Right renal cortex interstitium (tissue), 3 donors: ENCODE results near the gene CCDC71. TPM values are rescaled to one million over a fixed set of nuclear protein-coding genes. Genes with fewer than 3 reads are reported as not detected.

Experiments
- DNase-seq, 3 donors: peaks; one replicate each; pipeline ENCODE4 v3.0.0-alpha.2; 2013; ENCODE audit warnings: low read depth in 3 of 3, low spot score in 2 of 3
- polyA plus RNA-seq, 3 donors: library from polyadenylated mRNA; unstranded; fragments of 120-200 nt; gene quantifications; one replicate each; pipeline ENCODE4 v1.2.1, GENCODE V29; 2013; ENCODE audit not compliant: insufficient read length in 3 of 3

The CCDC71 gene
- polyA plus RNA-seq, 3 donors, result 24.5 to 25.8 (median 25.7) TPM

DNA sequence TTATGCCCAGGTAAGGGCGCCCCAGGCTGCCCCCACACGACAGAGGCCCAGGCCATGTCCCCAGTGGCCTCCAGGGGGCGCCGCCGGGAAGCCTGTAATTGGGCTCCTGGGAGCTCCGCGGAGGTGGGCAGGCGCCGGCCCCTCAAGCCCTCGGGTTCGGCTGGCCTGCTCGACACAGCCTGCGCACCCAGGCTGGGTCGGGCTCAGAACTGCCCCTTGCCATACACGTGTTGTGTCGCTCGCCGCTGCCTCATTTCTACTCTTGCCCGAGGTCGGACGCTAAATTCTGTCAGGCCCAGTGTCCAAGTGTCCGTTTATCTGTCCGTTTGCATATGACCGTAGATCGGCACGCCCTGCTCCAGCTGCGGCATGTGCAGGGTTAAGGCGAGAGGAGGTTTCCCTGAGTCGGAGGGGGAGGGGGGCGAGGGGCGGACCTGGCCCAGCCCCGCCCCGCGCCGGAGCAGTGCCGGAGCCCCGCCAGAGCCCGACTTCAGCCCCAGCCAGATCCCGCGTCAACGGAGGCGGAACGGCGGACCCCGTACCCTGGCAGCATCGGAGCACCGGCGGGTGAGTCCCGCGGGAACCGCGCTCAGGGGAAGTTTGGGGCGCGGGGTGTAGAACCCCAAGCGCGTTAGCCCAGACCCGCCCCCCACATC, 5.1 kb upstream of the CCDC71 start, which contains the start of gene KLHDC8B:
TSS of gene KLHDC8B (plus strand) at position 480 of the 656 bp plus-strand sequence. CDS start 1,172 bp downstream, outside the sequence.
- DNase-seq, result peak; percentile 76 to 87 (median 79)

DNA sequence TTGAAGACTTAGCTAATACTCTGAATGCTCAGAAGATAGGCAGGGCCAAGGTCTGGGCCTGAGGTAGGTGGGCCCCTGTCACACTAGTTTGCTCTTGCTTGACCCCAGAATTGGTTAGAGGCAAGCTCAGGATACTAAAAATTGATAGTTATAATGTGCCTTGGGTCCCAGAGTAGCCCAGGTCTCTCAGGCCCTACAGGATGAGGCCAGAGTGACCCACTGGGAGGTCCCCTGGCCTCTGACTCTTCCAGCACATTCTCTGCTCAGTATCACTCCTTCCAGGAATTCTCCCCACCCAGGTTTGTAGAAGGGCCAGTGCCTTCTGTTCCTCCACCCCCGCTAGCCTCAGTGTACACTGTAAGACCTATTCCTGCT, 4.6 kb upstream of the CCDC71 start:
- no peak for DNase-seq

DNA sequence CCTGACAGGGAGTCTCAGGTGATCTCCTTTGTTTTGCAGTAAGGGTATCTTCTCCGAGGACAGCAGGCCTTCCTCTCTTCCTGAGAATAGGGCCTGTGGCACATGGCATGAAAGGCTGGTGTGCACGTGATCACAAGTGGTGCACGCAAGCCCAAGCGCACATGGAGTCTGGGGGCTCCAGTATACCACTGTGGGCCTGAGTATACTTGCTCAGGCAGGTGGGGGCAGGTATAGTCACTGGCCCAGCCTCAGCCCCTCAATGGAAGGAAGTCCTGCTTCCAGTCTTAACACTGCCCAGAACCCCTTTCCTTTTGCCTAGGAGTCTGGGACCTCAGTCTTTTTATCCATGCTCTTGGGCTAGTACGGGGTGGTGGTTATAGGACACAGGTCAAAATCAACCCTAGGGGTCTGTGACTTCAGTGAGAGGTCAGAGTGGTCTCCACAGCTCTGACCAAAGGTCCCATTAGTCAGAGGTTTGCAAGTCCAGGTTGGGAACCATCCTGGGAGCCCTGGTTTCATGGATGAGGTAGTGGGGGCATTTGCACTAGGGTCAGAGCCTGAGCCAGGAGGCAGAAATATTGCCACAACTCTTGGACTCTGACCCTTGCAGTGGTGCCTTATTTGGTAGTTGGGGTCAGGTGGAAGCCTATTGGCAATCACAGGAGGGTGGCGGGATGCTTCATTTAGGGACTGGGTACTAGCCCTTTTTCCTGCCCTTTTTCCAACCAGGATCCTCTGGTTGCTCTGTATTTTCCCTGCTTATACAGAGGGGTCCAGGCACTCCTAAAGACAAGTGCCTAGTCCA, 823 bp upstream of the CCDC71 start:
- DNase-seq, result no peak

DNA sequence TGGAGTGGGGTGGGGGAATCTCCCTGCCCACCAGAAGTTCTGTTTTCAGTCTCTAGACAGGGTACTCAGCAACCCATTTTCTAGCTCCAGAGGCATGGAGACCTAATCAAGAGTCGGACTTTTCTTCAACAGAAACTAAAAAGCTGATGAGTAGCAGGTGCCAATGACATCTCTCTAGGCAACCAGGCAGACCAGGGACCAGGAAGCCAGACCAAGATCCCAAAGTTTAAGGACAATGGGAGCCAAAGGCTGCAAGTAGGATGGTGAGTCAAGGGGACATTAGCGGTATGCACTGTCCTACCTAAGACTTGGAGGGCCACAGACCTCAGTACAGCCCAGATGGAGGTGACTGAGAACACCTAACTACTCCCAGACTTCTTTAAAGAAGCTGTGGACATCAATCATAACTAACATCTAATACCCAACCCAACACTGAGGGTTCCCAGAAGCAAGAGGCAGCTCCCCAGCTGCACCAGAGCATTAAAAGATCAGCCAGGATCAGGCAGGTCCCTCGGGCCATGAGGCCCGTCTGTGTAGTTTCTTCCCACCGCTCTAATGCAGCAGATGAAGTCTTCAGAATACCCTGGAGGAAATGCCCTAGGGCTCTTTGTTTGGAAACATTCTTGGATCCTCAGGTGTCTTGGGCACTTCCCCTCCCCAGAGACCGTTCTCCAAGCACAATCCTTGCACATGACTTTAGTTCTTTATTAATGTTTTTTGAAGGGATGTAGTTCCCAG, 979 bp downstream of the CCDC71 start:
- DNase-seq, result no peak

DNA sequence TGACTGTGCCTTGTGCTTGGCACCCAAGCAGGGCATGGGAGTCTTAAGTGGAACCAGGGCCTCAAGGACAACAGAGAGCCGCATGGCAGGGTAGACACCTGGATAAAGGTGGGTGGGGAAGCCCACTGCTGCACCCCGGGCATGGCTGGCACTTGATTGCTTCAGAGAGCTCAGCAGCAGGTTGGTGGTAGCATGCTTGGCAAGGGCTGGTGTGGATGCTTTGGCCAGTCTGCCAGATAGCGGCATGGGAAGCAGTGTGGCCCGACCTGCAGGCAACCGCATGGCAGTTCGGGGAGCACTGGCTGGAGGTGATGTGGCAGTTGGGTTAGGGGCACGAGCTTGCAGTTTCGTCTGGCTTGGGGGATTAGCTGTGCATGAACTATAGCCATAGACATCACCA, 2.5 kb downstream of the CCDC71 start:
- no peak for DNase-seq

DNA sequence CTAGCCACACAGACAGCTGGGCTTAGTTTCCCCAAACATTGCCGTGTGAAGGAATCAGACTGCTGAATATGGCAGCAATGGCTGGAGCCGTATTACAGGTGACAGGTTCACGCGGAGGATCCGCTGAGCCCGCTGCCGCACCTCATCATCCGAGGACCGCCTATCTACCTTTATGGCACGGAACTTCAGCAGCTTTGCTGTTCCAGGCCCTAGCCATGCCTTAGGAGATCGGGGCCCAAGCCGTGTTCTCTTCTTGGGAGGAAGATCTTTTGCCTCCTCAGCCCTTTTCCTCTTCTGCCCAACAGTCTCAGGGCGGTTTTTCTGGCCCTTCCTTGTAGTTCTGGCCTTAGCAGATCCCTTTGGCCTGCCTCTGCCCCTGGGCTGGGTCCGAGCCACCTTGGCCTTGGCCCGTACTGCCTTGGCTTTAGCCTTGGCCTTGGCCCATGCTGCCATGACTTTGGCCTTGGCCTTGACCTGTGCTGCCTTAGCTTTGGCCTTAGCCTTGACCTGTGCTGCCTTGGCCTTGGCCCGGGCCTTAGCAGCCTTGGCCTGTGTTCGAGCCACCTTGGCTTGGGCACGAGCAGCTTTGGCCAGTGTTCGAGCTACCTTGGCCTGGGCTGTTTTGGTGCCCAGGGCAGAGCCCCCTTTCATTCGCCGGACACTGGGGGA, 3.2 kb downstream of the CCDC71 start:
- DNase-seq, result no peak

DNA sequence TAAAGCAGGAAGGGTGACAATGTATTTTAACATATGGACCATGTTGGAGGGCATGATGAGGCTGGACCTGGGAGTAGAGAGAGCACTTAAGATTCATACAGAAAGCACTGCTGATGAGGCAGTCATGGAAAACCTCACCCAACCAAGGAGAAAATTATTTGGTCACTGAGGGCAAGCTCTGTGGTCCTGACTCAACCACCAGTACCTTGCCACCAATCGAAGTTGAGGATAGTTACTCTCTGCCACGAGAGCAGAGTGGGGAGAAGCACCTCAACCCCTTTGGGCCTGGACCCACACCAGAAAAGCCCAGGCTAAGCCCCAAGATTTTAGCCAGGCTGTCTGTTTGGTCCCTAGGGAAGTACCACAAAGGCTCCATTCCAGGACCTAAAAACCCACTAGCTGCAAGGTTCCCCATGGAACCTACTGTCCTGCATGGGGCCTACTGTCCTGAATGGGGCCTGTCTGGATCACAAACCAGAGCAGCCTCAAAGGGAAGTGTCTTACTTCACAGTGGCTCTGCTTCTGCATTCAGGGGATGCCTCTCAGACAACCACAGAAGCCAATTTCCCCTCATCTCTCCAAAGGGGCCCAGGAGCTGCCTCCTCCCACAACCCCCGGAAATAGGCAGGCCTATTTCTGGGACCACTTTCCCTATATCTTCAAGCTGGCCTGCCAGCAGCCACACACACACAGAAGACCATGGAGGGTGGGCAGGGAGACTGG, 4.2 kb downstream of the CCDC71 start:
- no peak for DNase-seq

DNA sequence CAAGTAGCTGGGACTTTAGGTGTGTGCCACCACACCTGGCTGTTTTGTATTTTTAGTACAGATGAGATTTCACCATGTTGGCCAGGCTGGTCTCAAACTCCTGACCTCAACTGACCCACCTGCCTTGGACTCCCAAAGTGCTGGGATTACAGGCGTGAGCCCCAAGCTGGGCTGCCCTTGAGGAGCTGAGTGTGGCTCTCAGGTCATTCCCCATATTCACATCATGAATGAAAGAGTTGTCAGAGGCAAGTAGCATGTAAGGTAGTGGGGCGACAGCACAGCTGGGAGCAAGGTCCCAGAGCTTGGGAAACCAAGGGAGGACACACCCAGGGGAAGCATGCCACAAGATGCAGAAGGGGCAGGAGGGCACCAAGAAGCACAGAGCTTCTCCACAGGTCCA, 4.9 kb downstream of the CCDC71 start:
- DNase-seq, result no peak

DNA sequence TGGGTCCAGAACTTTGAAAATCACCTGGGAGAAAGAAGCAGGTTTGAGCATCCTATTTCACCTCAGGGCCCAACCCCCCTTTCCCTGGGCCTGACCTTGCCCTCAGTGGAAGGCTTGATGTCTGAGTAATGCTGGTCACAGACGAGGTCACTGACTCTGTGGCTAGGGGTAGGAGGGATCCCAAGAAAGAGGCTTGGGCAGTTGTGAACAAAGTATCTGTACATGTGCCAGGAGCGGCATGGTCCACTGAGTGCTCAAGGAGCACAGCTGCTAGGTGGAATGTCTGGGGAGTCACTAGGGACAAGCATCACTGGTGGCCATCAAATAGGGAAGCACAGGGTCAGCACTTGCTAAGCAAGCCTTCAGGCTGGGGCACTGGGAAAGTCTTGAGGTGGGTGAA, 7.3 kb downstream of the CCDC71 start:
- DNase-seq, result no peak

DNA sequence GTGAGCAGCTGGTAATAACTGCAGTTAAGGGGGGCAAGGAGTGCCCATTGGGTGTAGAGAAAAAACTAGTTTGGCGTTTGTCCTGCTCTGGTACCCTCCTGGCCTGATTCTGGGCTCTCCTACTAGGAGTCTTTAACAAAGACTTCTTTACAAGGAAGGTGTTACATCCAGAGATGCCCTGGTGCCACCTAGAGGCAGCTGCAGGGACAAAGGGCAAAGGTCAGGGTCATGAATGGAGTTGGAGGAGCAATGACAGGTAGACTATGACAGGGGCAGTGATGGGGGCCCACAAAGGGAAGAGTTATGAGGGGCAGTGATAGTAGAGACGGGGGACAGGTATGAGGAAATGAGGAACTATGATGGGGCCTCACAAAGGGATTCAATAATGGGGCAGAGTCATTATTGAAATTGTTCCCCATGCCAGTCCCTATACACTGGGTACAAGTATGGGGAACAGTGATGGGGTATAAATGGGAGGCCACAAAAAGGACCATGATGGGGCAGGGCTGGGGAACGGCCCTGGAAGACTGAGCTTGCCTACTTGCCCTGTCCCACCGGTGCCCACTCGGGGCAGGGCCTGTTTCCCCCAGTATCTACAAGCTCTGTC, 7.9 kb downstream of the CCDC71 start:
- DNase-seq, result no peak

DNA sequence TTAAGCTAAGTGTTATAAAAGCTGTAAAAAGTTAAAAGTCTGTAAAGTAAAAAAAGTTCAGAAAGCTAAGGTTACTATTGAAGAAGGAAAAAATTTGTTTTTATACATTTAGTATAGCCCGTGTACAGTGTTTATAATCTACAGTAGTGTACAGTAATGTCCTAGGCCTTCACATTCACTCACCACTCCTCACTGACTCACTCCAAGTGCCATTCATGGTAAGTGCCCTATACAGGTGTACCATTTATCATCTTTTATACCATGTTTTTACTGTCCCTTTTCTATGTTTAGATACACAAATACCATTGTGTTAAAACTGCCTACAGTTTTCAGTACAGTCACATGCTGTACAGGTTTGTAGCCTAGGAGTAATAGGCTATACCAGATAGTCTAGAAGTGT, 8.8 kb downstream of the CCDC71 start:
- no peak for DNase-seq

DNA sequence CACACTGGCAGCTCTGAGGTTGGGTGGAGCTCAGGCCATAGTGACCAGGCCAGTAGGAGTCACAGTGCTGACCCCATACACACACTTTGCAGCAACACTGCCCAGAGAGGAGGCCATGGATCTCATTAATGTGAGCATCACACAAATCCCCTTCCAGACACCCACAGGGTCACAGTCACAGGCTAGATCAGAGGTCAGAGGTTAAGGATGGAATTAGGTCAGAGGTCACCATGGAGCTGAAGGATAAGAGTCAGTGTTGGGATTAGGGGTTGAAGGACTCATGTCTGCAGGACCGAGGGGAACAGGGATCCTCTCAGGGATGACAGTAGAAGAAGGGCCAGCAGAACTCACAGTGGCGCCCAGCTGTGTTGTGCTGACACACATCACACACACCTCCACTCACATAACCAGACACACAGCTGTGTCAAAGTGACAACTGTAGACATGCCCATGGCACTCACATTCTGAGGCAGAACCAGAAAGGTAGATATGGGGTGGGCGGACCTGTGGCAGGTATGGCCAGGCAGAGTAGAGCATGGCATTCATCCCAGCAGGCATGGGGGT, 12.7 kb downstream of the CCDC71 start:
- no peak for DNase-seq

DNA sequence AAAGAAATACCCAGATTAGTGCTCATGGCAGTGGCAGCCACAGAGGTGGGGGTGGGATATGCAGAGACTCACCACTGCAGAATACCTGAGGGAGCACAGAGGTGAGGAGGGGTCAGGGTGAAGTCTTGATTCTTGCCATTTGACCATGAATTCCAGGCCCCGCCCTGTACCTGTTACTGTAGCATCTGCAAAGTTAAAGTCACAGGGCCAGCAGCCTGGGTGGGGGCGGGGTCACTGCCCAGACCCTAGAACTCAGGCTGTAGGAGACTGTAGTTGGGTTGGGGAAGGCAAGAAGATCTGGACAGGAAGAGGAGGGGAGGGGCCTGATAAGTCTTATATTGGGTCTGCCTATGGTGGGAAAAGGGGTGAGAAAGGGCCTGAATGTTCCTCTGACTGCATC, 14.5 kb downstream of the CCDC71 start:
- no peak for DNase-seq

DNA sequence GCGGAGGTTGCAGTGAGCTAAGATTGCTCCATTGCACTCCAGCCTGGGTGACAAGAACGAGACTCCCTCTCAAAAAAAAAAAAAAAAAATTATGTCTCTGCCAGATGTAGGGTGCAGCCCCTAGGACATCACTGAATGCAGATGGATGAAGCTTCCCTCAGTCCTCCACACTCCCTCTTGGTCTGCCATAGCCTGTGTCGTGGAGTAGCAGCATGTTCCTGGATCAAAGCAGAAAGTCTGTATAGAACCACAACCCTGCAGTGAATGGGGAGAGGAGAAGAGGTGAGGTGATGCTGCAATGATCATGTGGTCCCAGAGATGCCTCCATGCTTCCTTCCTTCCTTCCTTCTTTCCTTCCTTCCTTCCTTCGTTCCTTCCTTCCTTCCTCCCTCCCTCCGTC, 18.0 kb downstream of the CCDC71 start:
- DNase-seq, result no peak

DNA sequence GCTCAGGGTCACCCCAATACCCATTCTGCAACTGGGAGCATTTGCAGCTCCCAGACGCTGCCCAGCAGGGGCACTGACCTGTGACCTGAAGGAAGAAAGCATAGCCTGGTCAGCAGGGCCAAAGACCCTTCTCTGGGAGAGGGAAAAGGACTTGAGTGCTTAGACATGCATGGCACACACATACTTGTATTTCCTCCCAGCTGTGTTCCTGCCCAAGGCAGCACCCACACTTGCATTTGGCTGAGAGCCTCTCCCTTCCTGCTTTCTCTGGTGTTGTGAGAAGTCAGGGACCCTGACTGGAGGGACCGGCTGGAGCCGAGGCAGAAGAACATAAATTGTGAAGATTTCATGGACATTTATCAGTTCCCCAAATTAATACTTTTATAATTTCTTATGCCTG, 26.1 kb downstream of the CCDC71 start:
- DNase-seq, result no peak

DNA sequence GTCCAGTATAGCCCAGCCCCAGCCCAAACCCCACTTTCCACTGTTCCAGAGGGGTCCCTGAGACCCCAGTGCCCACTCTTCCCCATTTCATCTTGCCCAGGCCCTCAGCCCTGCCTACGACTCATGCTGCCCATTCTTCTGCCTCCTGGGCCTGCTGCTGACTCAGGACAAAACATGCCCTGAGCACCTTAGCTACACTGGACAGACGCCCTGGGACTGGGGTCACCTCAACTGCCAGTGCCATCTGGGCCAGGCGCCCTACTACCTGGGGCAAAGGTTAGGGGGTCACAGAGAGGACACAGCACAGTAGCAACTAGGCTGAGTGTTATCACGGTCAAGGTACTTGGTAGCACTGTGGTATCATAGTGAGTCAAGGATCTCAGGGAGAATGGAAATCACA, 30.6 kb downstream of the CCDC71 start:
- no peak for DNase-seq

DNA sequence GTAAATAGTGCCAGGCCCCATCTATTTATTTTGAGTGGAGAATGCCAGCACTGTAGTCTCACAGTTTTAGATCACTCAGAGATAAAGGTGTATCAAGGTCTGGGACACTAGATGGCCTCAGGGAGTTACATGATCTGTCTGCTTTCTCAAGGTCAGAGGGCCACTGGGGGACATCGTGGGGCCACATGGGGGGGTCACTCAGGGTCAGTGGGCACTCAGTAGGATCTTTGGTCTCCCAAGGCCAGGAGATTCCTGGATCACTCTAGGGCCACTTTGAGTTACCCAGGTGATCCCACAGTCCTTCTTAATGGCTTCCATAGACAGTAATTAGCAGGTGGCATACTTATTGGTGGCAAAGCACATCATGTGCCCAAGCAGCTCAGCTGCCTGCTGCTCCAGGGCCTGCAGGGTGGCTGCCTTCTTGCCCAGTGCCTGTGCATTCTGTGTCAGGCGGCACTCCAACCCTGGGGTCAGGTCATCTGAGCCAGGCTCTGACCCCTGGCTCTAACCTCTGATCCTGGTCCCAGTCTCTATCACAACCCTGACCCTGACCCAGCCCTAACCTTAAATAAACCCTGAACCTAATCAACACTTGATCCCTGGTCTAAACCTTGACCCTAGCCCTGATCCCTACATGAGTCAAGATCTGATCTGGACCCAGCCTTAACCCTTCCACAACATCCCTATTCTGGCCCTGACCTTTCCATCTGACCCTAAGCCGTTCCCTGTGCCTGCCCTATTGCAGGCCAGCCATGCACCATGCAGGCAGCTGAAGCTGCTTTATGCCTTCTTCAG, 31.5 kb downstream of the CCDC71 start:
- no peak for DNase-seq

DNA sequence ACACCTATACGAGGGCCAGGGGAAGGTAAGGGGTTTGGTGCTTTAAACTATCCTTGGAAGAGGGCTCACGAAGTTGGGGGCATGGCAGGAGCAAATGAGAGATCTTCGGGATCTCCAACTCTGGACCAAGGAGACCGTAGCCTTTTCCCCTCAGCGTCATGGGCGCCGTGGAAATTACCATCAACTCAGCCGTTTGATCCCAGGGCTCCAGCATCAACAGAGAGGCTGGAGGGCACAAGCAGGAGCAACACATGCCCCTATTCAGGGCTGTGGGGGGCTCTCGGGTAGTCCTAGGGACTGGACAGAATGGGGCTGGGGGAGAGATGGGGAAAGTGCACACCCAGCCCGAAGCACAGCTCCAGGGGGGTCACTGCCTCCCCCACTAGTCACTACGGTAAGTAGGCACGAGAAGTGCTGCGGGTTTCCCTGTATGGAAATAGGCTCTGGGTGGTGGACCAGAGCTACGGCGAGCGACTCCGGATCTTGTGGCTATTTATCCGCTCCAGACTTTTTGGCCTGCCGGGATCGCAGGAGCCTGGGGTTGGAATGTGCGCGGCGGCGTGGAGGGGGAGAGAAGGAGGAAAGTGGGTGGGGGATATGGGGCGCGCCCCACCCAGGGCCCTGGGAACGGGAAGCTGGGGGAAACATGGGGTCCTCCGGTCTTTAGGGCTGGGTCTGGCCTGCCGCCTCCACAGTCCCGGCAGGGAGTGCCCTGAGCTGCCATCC, 32.7 kb downstream of the CCDC71 start:
- peak; percentile 76 to 86 (median 79) for DNase-seq
